ENCODE data around the gene GRM5. TPM values are rescaled to one million over a fixed set of nuclear protein-coding genes. Genes with fewer than 3 reads are reported as not detected.

GRM5 gene
- total RNA-seq, 2 donors from 2014 or later, result 0.33 TPM; not detected in 1

DNA sequence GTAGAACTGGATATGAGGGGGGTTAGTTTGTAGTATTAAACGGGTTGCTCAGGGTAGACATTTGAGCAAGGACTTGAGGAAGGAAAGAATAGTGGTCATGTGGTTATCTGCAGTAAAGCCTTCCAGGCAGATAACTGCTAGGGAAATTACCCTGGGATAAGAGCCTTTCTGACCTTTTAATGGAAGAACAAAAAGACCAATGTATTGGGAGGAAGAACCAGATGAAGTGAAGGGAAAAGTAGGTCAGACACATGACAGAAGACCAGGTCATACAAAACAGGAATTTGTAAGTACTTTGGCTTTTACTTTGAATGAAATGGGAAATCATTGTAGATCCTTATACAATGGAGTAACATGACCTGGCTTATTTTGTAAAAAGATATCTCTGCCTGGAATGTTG, 486.3 kb downstream of the GRM5 start:
- H3K27me3 ChIP-seq, result no peaks in the 10 kb centered on the region
- TF ChIP-seq, protein P1, sequence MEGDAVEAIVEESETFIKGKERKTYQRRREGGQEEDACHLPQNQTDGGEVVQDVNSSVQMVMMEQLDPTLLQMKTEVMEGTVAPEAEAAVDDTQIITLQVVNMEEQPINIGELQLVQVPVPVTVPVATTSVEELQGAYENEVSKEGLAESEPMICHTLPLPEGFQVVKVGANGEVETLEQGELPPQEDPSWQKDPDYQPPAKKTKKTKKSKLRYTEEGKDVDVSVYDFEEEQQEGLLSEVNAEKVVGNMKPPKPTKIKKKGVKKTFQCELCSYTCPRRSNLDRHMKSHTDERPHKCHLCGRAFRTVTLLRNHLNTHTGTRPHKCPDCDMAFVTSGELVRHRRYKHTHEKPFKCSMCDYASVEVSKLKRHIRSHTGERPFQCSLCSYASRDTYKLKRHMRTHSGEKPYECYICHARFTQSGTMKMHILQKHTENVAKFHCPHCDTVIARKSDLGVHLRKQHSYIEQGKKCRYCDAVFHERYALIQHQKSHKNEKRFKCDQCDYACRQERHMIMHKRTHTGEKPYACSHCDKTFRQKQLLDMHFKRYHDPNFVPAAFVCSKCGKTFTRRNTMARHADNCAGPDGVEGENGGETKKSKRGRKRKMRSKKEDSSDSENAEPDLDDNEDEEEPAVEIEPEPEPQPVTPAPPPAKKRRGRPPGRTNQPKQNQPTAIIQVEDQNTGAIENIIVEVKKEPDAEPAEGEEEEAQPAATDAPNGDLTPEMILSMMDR (IDR thresholded peaks at IDR 0.05), result no peak
- TF ChIP-seq POLR2A (IDR thresholded peaks at IDR 0.05), result no peak
- ATAC-seq, result no peak
- no peaks in the 10 kb centered on the region for H3K9me3 ChIP-seq
- no peak overlapping the region for H3K4me3 ChIP-seq
- intact Hi-C loops (cut with DNase I), result no loop called here
- no peak overlapping the region for H3K27ac ChIP-seq
- no peaks in the 10 kb centered on the region for H3K36me3 ChIP-seq (replicated peaks in 1 of 2; ENCODE audit: insufficient read depth in 1 of 2, low read depth in 2 of 2)
- DNase-seq, result no peak
- 44 to 53% methylated on average over 1 of the region's 1 CpG for WGBS, 2 donors
- no peaks in the 10 kb centered on the region for H3K4me1 ChIP-seq

DNA sequence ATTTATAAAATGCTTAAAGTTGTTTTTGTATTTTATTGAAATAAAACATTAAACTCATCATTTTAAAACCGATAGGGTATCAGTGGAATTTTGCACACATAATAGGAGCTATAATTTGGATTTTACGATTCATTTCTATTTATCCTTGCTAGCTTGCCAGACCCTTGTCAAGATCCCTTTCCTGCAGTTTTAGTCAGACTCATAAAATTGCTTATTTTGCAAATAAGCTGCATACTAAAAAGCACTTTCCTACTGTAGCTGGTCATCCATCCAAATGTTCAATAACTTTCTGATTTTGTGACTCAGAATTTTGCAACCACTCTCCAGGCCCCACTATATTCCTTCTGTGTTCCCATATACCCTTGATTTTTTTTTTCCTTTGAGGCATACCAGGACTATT, 489.0 kb downstream of the GRM5 start:
- Histone ChIP-seq H3K4me3 (no peak overlapping the region), H3K27ac (no peak overlapping the region), H3K4me1 (no peaks in the 10 kb centered on the region), H3K27me3 (no peaks in the 10 kb centered on the region), H3K9me3 (no peaks in the 10 kb centered on the region), H3K36me3 (replicated peaks in 1 of 2; ENCODE audit: insufficient read depth in 1 of 2, low read depth in 2 of 2) (no peaks in the 10 kb centered on the region)
- intact Hi-C loops (cut with DNase I), result no loop called here
- WGBS, 2 donors, result 48 to 57% methylated on average over 2 of the region's 2 CpGs
- DNase-seq, result no peak
- no peak for ATAC-seq
- no peak for TF ChIP-seq POLR2A (IDR thresholded peaks at IDR 0.05)
- TF ChIP-seq, protein P1 (IDR thresholded peaks at IDR 0.05), result no peak

GRCh38 chr11:88575916-88576315, 489.9 kb downstream of the GRM5 start:
- DNase-seq, result no peak
- no peaks in the 10 kb centered on the region for H3K4me1 ChIP-seq

DNA sequence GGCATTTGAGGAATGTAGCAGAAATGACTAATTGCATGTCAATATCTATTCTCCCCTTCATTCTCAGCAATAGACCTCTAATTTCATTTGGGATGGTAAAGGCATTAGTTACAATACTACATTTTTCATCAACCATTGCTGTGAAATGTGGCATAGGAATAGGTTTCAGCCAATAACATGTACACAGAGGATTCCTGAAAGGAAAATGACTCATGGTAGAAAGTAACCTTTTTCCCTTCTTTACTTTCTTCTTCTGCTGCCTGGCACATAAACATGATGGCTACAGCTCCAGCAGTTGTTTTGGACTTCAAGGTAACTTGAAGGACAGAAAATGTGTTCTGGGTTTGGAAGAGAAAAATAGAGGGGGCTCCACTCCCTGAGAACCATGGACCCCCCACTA, 496.4 kb downstream of the GRM5 start:
- Histone ChIP-seq H3K4me1 (no peaks in the 10 kb centered on the region), H3K27ac (no peak overlapping the region), H3K27me3 (no peaks in the 10 kb centered on the region), H3K9me3 (no peaks in the 10 kb centered on the region), H3K36me3 (replicated peaks in 1 of 2; ENCODE audit: insufficient read depth in 1 of 2, low read depth in 2 of 2) (no peaks in the 10 kb centered on the region), H3K4me3 (no peak overlapping the region)
- intact Hi-C loops (cut with DNase I), result no loop called here
- DNase-seq (no peak), ATAC-seq (no peak)
- TF ChIP-seq, protein P1 (IDR thresholded peaks at IDR 0.05), result no peak
- no peak for TF ChIP-seq POLR2A (IDR thresholded peaks at IDR 0.05)

More at GRCh38 chr11:88575916-88576315, 489.9 kb downstream of the GRM5 start:
- TF ChIP-seq, protein P1 (IDR thresholded peaks at IDR 0.05), result no peak
- TF ChIP-seq POLR2A (IDR thresholded peaks at IDR 0.05), result no peak
- H3K9me3 ChIP-seq, result no peaks in the 10 kb centered on the region
- H3K27me3 ChIP-seq, result no peaks in the 10 kb centered on the region
- WGBS, 2 donors, result 78 to 79% methylated on average over 2 of the region's 2 CpGs
- H3K27ac ChIP-seq, result no peak overlapping the region
- ATAC-seq, result no peak
- H3K4me3 ChIP-seq, result no peak overlapping the region
- no peaks in the 10 kb centered on the region for H3K36me3 ChIP-seq (replicated peaks in 1 of 2; ENCODE audit: insufficient read depth in 1 of 2, low read depth in 2 of 2)
- intact Hi-C loops (cut with DNase I), result no loop called here

DNA sequence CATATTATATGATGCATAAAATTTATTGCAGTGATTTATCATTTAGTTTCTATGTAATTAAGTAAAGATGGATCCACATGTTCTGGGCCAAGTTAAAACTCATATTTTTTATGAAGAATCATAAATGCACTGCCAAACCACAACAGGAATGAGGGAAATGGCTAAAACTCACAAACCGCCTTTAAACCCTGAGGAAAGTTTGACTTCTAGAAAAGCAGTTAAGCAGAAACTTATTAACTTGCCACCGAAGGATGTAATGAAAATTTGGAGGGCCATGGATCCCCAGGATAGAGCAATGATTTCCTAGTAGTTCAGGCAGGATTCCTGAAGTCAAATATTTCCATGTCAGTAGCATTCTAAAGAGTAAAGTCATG, 510.0 kb downstream of the GRM5 start:
- intact Hi-C loops (cut with DNase I), result no loop called here
- no peak for DNase-seq

More for the DNA sequence above, 510.0 kb downstream of the GRM5 start:
- no peak overlapping the region for H3K4me3 ChIP-seq
- no peaks in the 10 kb centered on the region for H3K9me3 ChIP-seq
- no peaks in the 10 kb centered on the region for H3K27me3 ChIP-seq
- ATAC-seq, result no peak
- TF ChIP-seq, protein P1 (IDR thresholded peaks at IDR 0.05), result no peak
- TF ChIP-seq POLR2A (IDR thresholded peaks at IDR 0.05), result no peak
- H3K4me1 ChIP-seq, result no peaks in the 10 kb centered on the region
- no peaks in the 10 kb centered on the region for H3K36me3 ChIP-seq (replicated peaks in 1 of 2; ENCODE audit: insufficient read depth in 1 of 2, low read depth in 2 of 2)
- WGBS, 2 donors, result 71 to 75% methylated on average over 2 of the region's 2 CpGs
- H3K27ac ChIP-seq, result no peak overlapping the region
